CD14-positive monocyte (primary cell): ENCODE data around the gene OR4F17. TPM values are rescaled to one million over a fixed set of nuclear protein-coding genes. Genes with fewer than 3 reads are reported as not detected.

ENCODE experiments used
- polyA plus RNA-seq, 3 donors: library from polyadenylated mRNA; depleted of rRNA in 1 of 3; unstranded in 2 of 3; stranded (reverse) in 1 of 3; fragments of 300-500 nt in 2 of 3; fragments of >200 nt in 1 of 3; fragmentation: Illumina TruSeq in 2 of 3; gene quantifications; 1 replicate in 2 of 3; 2 replicates in 1 of 3; pipeline ENCODE4 v1.2.3, GENCODE V29; 2012 to 2021

The OR4F17 gene
- polyA plus RNA-seq, 3 donors, result not detected

Other genes starting within 250 kb of the OR4F17 start
- gene PLPP2, start 184.3 kb downstream of the OR4F17 start, polyA plus RNA-seq, result under 1 TPM in 1 of 3 donors, not detected in 2; 0.01 TPM
- gene MIER2, start 237.7 kb downstream of the OR4F17 start, polyA plus RNA-seq, result 10 to 100 TPM in 1 of 3 donors, 1 to 10 TPM in 2; 3.6 to 21.9 (median 6.9) TPM